Keratinocyte (primary cell): Measurements from ENCODE around the gene HS3ST1. TPM values are rescaled to one million over a fixed set of nuclear protein-coding genes. Genes with fewer than 3 reads are reported as not detected.

Experiments
- DNase-seq: peaks from one replicate; pipeline ENCODE4 v3.0.0-alpha.2; 2011; ENCODE audit warnings: low read depth, missing footprints, low spot score
- FAIRE-seq: peaks from 2 replicates; lab custom pipeline; 2011; peaks lifted over from hg19 to GRCh38; lab: Jason Lieb, UNC
- H2AFZ ChIP-seq: 2 replicates; pipeline ENCODE4 v1.6.0; 2012; ENCODE audit warnings: low read length, control low read depth, inconsistent platforms; ENCODE audit not compliant: control insufficient read depth
- H3K27ac ChIP-seq: 2 replicates; pipeline ENCODE4 v1.5.1; 2011; ENCODE audit warnings: low read length; ENCODE audit not compliant: control insufficient read depth, insufficient read depth
- H3K27me3 ChIP-seq: 3 replicates; pipeline ENCODE4 v1.6.0; 2011; ENCODE audit warnings: low read length; ENCODE audit not compliant: control insufficient read depth, insufficient read depth; ENCODE audit errors: extremely low read depth
- H3K36me3 ChIP-seq, 2 experiments: 2 replicates in 1 of 2; 3 replicates in 1 of 2; pipeline ENCODE4 v1.5.1; 2011; ENCODE audit warnings: low read length in 2 of 2, mild to moderate bottlenecking in 1 of 2; ENCODE audit not compliant: control insufficient read depth in 2 of 2, insufficient read depth in 2 of 2; ENCODE audit errors: extremely low read depth in 1 of 2
- H3K4me1 ChIP-seq: 3 replicates; pipeline ENCODE4 v1.5.1; 2011; ENCODE audit warnings: low read length; ENCODE audit not compliant: control insufficient read depth, insufficient read depth; ENCODE audit errors: extremely low read depth
- H3K4me2 ChIP-seq: 3 replicates; pipeline ENCODE4 v1.6.0; 2011; ENCODE audit warnings: low read depth, low read length; ENCODE audit not compliant: control insufficient read depth, insufficient read depth; ENCODE audit errors: extremely low read depth
- H3K4me3 ChIP-seq, 3 experiments: fragments of 200-600 bp in 1 of 3; sonication (generic) in 1 of 3; 2 replicates in 2 of 3; 3 replicates in 1 of 3; pipeline ENCODE4 v1.5.1; 2011 to 2016; ENCODE audit warnings: low read length in 3 of 3, mild to moderate bottlenecking in 3 of 3, control low read depth in 2 of 3, inconsistent platforms in 1 of 3, low read depth in 1 of 3, mixed read lengths in 1 of 3, mixed run types in 1 of 3, moderate library complexity in 1 of 3; ENCODE audit not compliant: control insufficient read depth in 2 of 3, insufficient read depth in 2 of 3; ENCODE audit errors: extremely low read depth in 1 of 3
- H3K79me2 ChIP-seq: 2 replicates; pipeline ENCODE4 v1.6.0; 2012; ENCODE audit warnings: low read length; ENCODE audit not compliant: control insufficient read depth, insufficient read depth
- H3K9ac ChIP-seq: 3 replicates; pipeline ENCODE4 v1.6.0; 2011; ENCODE audit warnings: low read length; ENCODE audit not compliant: control insufficient read depth, insufficient read depth; ENCODE audit errors: extremely low read depth
- H3K9me1 ChIP-seq: 3 replicates; pipeline ENCODE4 v1.6.0; 2011; ENCODE audit warnings: low read length; ENCODE audit not compliant: control insufficient read depth, insufficient read depth; ENCODE audit errors: extremely low read depth
- H3K9me3 ChIP-seq: 2 replicates; pipeline ENCODE4 v1.5.1; 2012; ENCODE audit warnings: low read depth, low read length; ENCODE audit not compliant: control insufficient read depth
- H4K20me1 ChIP-seq: 3 replicates; pipeline ENCODE4 v1.6.0; 2011; ENCODE audit warnings: low read length; ENCODE audit not compliant: control insufficient read depth, insufficient read depth; ENCODE audit errors: extremely low read depth
- CTCF ChIP-seq, 3 experiments: IDR thresholded peaks in 1 of 3; conservative IDR thresholded peaks in 1 of 3; optimal IDR thresholded peaks in 1 of 3; 2 replicates in 2 of 3; 3 replicates in 1 of 3; pipeline versions ENCODE3 to v1.5.1; 2011; ENCODE audit warnings: low read length in 3 of 3, mild to moderate bottlenecking in 3 of 3, moderate library complexity in 2 of 3, control low read depth in 1 of 3, inconsistent platforms in 1 of 3; ENCODE audit not compliant: insufficient read depth in 2 of 3; ENCODE audit errors: extremely low read depth in 1 of 3
- EZH2 ChIP-seq: IDR thresholded peaks from one replicate; pipeline ENCODE4 v1.6.1; 2012; ENCODE audit warnings: inconsistent platforms, mild to moderate bottlenecking, low read length, moderate library complexity
- dilution Hi-C: fragments of 300-500 bp; cut with MboI; formaldehyde crosslinking; loops from one replicate; pipeline ENCODE4 v1.7.0; 2020; ENCODE audit warnings: low sequenced_read_pairs; ENCODE audit not compliant: extremely low pct_ligation_motif_present
- polyA plus RNA-seq, 5 experiments: library from polyadenylated mRNA; depleted of rRNA in 3 of 5; stranded (reverse) in 3 of 5; stranded (forward) in 1 of 5; unstranded in 1 of 5; fragments of >200 nt; gene quantifications; 1 replicate in 1 of 5; 2 replicates in 3 of 5; 3 replicates in 1 of 5; pipeline versions ENCODE4 v1.2.1 to v1.2.3, GENCODE V29; 2011 to 2012; ENCODE audit warnings: missing spikeins in 2 of 5, low read depth in 1 of 5, low replicate concordance in 1 of 5

HS3ST1 gene
- polyA plus RNA-seq, 1 donor (not counting 4 experiments of a cell fraction or from before 2014, with no cell fraction given): 2.0 TPM

- Histone ChIP-seq H3K79me2 (no peaks in the 10 kb centered on the region), H3K9ac (no peak overlapping the region), H3K4me3 (no peak overlapping the region), H3K27ac (no peak overlapping the region), H2AFZ (no peak overlapping the region), H3K4me2 (no peak overlapping the region), H4K20me1 (no peaks in the 10 kb centered on the region), H3K27me3 (no peaks in the 10 kb centered on the region), H3K9me1 (peaks cover 2% of the 10 kb centered on the region), H3K9me3 (no peaks in the 10 kb centered on the region), H3K4me1 (peaks cover 26% of the 10 kb centered on the region), H3K36me3 (no peaks in the 10 kb centered on the region)
- no peak for DNase-seq
- TF ChIP-seq EZH2 (no peak), CTCF (optimal IDR thresholded peaks at IDR 0.05 in 1 of 3, IDR thresholded peaks at IDR 0.05 in 1 of 3, conservative IDR thresholded peaks at IDR 0.05 in 1 of 3; ENCODE audit: extremely low read depth in 1 of 3, insufficient read depth in 2 of 3, low read length in 3 of 3) (no peak)
- dilution Hi-C loops: no loop called here
- no peak for FAIRE-seq
Measured at GRCh38 chr4:11474146-11474545, 45.5 kb upstream of the HS3ST1 start.

- no peaks in the 10 kb centered on the region for H3K9me3 ChIP-seq
Measured at GRCh38 chr4:11472535-11472934, 43.8 kb upstream of the HS3ST1 start.

More at GRCh38 chr4:11472535-11472934, 43.8 kb upstream of the HS3ST1 start:
- DNase-seq (no peak), FAIRE-seq (no peak)
- dilution Hi-C loops: no loop called here
- Histone ChIP-seq H3K9me1 (peaks cover 2% of the 10 kb centered on the region), H3K79me2 (no peaks in the 10 kb centered on the region), H3K4me3 (no peak overlapping the region), H3K9ac (no peak overlapping the region), H3K36me3 (no peaks in the 10 kb centered on the region), H2AFZ (no peak overlapping the region), H3K4me1 (peaks cover 26% of the 10 kb centered on the region), H3K27me3 (no peaks in the 10 kb centered on the region), H3K4me2 (no peak overlapping the region), H4K20me1 (no peaks in the 10 kb centered on the region), H3K27ac (no peak overlapping the region)
- TF ChIP-seq EZH2 (no peak), CTCF (optimal IDR thresholded peaks at IDR 0.05 in 1 of 3, IDR thresholded peaks at IDR 0.05 in 1 of 3, conservative IDR thresholded peaks at IDR 0.05 in 1 of 3; ENCODE audit: extremely low read depth in 1 of 3, insufficient read depth in 2 of 3, low read length in 3 of 3) (no peak)
